UCSD-AML1 (cell line): ENCODE data around the gene NRIP2.

Source experiments
- DNase-seq: peaks from one replicate; lab custom pipeline; 2025; ENCODE audit not compliant: unreplicated experiment; lab: John Stamatoyannopoulos, UW

Gene NRIP2

DNA sequence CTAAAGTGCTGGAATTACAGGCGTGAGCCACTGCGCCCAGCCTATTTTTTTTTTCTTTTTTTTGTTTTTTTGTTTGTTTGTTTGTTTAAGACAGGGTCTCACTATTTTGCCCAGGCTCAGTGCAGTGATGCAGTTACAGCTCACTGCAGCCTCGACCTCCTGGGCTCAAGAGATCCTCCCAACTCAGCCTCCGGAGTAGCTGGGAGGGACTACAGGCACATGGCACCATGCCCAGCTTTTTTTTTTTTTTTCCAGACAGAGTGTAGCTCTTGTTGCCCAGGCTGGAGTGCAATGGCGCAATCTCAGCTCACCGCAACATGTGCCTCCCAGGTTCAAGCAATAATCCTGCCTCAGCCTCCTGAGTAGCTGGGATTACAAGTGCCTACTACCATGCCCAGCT, 28.1 kb downstream of the NRIP2 start:
- no peak for DNase-seq

DNA sequence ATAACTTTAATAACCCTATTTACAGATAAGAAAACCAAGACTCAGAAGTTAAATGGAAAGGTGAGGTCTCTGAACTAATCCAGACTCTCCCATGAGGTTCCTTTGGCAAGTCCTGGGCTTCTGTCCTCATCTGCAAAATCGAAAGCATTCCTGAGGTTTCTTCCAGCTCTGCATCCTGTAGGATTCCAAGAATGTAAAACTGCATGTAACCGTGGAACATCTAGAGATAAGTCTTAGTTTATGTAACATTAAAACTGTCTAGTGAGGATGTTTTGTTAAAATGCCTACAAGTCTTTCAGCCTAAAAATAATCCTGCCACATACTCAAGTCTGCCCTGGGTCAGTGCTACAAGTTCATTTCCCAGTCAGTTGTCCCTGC, 29.7 kb downstream of the NRIP2 start:
- no peak for DNase-seq

DNA sequence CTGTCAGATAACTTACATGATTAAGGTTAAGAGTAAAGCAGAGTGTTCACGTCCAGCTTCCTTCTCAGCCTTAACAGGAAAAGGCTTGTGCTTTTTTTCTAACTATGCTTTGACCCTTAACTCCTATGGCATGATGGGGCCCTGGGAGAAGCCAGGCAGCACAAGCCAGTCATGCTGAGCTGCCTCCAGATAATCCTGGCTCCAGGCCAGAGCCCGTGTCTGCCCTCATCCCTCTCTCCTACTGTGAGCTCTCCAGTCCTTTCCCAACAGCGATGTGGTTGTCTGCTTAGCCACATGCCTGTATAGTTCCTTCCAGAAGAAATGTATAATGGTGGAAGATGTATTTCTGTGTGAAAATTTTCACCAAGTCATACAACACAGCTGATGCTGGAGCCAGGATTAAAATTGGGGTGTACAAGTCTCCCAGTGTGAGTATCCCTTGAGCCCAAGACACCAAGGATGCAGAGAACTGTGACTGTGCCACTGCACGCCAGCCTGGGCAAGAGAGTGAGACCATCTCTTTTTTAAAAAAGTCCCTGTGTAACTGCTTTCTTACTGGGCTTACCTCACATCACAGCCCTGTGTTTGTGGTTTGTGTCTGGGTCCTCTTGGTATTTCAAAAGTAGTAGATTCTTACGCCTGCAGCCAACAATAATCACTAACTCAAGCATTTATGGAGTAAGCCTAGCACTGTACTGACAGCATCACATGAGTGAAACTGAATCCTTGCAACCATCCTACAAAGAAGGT, 30.3 kb downstream of the NRIP2 start:
- DNase-seq = no peak

DNA sequence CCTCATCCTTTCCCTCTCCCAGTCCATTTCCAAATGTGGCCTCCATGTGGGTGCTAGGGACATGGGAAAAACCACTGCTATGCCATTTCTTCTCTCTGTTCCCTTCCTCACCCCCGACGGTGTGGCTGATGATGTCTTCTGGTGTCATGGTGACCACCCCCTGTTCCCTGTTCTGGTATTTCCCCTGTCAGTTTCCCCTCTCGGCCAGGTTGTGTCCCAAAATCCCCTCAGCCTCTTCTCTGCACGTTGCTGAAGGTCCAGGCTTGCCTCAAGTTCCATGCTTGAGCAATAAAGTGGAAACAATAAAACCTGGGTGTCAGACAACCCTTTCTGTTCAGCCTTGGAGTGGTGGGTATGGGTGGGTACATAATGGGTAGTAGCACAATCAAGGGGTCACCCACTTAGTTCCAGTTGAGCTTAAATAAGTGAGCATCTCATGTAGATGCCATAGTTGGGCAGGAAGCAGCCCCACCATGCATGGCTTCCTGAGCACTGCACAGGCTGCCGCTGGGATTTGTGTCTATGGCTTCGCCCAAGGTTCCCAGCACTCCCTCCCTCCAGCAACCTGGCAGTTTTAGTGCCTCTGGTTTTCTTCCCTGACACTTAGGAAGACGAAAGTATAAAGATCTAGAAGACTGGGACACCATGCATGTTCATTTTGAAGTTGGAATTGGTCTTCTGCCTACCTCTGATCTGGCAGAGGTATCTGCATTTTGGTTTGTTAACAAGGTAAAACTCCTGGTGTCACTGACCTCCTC, 31.0 kb downstream of the NRIP2 start:
- DNase-seq = no peak

DNA sequence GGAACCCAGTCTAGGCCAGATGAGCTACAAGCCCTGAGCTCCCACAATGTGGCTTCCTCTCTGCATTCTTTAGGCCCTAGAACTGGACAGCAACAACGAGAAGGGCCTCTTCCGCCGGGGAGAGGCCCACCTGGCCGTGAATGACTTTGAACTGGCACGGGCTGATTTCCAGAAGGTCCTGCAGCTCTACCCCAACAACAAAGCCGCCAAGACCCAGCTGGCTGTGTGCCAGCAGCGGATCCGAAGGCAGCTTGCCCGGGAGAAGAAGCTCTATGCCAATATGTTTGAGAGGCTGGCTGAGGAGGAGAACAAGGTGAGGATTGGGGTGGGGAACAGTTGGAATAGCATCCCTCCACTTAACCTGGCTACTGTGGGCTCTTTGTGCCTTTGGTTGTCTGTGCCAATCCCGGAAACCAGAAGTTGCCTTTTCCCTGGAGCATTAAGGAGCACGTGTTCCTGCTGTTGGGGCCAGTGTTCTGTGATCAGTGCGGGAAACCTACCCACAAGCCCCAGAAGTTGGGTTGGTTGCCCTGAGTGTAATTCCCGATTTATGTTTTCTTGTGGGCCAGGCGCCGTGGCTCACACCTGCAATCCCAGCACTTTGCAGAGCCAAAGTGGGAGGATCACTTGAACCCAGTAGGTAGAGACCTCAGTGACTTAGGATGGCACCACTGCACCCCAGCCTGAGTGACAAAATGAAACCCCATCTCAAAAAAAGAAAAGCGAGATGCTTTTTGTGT, 33.6 kb downstream of the NRIP2 start:
- DNase-seq = no peak

DNA sequence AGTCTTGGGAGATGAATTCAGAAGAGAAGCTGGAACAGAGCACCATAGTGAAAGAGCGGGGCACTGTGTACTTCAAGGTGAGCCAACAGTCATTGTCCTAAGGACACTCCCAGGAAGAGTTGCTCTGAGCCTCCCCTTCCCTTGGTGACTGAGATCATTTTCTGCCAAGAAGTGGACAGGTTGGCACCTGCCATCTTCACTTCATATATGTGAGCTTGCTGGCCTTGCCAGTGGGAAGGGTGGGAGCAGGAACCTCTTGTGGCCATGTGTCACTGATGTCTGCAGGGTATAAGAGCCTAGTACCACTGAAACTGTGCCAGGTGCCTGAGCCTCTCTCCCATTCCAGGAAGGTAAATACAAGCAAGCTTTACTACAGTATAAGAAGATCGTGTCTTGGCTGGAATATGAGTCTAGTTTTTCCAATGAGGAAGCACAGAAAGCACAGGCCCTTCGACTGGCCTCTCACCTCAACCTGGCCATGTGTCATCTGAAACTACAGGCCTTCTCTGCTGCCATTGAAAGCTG, 34.7 kb downstream of the NRIP2 start:
- no peak for DNase-seq

DNA sequence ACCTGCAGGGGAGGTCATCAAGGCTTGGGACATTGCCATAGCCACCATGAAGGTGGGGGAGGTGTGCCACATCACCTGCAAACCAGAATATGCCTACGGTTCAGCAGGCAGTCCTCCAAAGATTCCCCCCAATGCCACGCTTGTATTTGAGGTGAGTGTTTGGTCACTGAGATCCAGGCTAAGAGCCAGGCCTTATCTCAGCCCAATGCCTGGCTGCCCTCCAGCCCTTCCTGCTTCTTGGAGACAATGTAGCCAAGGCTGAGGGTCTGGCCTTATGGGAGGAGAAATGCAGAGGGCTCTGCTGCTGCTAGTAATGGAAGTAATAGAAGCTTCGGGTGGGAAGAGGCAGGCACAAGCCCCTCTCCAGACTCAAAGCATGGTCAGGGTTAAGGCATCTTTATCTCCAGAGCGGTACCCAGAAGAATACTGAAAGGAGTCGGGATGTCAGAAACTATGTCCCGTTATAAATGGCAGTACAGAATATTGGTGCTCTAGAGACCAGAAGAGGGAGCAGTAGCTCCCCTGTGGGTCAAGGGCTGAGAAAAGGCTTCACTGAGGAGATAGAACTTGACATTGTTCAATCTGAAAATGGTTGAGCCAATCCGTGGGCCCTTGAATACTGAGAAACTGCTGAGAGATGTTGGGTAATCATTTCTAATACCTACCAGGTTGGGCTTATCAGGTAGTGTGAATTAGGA, 37.0 kb downstream of the NRIP2 start:
- DNase-seq = no peak

DNA sequence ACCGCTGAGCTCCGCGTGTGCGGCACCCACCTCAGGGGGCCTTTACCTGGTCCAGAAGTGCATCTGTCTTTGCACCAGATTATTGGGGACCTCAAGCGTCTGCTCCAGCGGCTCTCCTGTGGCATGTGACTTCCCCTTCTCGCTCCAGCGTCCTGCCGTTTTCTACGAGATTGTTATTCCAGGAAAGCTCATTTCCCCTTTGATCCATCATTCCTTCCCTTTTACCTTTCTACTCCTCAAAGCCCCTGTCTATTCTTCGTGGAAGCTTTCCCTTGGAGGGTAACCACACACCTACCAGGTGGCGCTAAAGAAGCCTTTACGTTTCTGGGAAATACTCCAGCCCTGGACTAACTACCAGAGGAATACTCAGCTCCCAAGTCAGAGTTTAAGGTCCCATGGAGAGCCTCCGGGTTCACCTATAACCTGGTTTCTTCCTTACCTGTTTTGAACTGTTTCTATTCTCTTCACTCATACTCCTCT, 38.6 kb downstream of the NRIP2 start:
- no peak for DNase-seq

DNA sequence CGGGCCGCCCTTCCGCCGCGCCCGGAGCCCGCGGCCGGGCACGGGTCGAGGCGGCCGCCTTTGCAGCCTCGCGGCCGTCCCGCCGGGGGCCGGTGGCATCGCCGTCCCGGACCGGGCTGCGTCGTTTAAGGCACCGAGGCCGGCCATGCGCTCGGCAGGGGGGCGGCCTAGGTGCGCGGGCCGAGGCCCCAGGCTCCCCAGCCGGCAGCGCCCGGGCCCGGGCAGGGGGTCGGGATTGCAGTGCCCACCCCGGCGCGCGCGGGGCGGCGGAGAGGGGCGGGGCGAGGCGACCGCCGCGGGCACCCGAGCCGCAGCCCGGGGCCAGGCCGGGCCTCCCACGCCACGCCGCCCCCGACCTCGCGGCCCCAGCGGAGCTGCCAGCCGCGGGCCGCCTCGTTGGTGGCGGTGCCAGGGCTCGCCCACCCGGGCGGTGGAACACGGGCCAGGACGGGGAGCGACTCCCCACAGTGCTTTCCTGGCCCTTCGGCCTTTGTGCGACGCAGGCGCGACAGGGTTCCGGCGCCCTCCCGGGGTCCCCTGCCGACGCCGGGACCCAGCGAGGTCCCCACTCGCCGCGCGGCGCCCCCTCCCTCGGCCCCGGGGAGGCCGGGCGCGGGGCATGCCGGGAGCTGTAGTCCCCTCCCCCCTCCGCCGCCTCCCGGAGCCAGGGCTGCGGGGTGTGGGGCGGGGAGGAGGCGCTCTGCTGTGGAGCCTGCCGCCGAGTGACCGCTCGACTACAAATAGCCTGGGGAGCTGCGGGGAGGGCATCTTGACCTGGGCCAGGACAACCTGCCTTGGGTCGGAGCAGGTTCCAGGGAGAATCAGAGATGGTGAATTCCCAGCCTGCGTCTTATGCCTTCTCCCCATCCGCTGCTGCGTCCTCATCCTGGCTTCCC, 39.3 kb downstream of the NRIP2 start:
- DNase-seq = peak; percentile 74

DNA sequence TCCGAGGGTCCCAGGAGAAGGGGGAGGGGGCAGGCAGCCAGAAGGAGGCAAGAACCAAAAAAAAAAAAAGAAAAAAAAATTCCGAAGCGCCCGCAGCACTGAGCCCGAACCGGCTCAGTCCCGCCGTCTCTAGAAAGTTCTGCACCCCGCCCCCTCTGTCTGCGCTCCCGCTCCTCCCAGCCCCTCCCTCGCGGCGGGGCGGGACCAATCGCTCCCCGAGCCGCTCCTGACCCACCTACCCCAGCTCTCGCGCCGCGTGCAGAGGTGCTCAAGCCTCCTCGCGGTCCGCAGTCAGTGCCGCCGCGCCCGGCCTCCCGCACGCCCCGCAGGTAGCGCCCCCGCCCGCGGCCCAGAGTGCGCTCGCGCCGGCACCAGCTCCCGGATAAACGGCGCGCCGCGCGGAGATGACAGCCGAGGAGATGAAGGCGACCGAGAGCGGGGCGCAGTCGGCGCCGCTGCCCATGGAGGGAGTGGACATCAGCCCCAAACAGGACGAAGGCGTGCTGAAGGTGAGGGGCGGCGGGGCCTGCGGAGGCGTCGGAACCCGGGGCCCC, 40.0 kb downstream of the NRIP2 start, which contains the start of gene FKBP4:
FKBP4 (plus strand) TSS at position 235 of the 554 bp plus-strand sequence; CDS start at position 405, 170 bp downstream.
- peak; percentile 86 for DNase-seq

DNA sequence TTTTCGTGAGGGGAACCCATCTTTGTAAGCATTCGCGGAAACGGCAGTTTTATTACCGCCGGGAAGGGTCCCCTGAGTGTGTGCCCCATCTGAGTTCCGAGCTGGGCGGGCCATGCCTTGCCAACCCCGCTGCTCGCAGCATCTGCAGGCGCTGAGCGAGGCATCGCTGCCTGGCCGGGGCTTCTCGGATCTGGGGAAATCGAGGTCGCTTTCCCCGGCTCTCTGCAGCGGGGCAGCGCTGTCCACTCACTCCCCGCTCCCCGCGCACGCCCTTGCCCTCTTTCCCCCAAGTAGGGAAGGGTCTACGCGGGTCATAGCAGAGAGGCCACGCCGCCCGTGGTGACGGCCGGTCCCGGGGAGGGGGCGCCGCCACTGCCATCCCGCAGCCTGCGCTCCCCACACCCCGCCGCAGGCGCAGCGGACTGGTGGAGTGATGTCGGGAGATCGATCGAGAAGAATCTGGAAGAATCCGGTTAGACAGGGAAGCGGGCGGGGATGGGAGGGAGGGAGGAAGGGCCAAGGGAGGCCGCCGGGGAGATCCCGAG, 40.6 kb downstream of the NRIP2 start:
- DNase-seq = no peak

DNA sequence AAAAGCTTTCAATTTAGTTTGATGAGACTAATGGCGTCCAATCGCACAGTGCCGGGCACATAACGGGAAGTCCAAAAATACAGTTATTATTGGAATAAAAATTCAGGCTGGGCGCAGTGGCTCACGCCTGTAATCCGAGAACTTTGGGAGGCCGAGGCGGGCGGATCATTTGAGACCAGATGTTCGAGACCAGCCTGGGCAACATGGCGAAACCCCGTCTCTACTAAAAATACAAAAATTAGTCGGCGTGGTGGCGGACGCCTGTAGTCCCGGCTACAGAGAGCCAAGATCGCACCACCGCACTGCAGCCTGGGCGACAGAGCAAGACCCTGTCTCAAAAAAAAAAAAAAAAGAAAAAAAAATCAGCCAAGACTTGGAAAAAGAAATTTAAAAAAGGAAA, 41.3 kb downstream of the NRIP2 start:
- no peak for DNase-seq

DNA sequence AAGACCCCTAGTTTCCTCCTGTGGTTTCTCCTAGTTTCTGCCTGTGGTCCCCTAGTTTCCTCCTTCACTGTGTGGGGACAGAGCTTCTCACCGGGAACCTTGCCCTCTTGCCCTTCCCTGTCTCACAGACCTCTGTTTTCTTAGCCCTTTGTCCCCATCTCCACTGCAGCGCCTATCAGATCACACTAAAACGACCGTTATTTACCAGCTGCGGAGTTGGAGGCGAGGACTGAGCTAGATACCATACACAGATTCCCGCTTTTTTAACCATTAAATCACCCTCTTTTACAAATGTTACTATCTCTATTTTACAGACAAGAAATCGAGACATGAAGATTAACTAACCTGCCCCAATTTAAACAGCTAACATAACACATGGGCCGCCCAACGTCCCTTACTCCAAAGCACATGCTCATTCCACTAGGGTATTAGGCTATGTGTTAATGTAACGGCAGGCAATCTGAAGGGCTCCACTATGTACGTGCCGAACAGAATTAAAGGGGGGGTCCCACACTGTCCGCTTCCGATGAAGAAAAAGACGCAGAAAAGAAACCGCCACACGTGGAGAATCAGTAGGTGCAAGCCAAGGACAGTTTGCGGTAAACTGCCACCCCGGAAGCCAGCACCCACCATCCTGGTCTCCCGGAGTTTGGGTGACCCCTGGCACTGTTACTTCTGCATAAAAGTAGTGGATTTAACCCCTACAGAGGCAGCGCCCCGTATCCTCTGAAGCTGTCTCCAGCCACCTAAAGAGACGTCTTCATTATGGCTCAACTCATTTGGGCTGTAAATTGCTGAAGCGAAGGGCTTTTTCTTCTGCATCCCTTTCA, 41.9 kb downstream of the NRIP2 start:
- no peak for DNase-seq

DNA sequence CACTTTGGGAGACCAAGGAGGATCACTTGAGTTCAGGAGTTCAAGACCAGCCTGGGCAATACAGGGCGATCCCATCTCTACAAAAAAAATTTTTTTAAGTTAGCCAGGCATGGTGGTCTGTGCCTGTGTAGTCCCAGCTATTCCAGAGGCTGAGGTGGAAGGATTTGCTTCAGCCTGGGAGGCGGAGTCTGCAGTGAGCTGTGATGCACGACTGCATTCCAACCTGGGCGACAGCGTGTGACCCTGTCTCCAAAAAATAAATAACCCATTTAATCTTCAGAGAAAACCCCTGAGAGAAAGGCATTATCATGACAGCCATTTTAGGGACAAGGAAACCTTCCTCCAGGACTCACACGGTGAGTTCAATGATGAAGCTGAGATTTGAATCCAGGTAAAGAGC, 43.7 kb downstream of the NRIP2 start:
- no peak for DNase-seq

DNA sequence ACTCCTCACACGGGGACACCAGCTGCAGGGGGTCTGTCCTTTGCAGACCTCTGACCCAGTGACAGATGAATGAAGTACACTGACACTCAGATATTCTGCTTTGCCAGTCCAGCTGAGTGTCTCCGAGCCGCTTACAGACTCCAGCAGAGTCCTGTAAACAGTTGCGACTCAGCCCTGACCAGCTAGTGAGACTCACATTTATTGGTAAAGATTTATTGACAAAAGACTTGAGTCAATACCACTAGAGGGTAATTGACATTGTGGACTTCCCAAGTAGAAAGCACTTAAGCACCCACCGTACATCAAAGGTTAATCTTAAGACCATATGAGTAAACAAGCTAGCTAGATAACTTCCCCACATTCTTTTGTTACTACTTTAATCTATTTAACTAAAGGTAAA, 49.8 kb downstream of the NRIP2 start:
- DNase-seq = no peak

DNA sequence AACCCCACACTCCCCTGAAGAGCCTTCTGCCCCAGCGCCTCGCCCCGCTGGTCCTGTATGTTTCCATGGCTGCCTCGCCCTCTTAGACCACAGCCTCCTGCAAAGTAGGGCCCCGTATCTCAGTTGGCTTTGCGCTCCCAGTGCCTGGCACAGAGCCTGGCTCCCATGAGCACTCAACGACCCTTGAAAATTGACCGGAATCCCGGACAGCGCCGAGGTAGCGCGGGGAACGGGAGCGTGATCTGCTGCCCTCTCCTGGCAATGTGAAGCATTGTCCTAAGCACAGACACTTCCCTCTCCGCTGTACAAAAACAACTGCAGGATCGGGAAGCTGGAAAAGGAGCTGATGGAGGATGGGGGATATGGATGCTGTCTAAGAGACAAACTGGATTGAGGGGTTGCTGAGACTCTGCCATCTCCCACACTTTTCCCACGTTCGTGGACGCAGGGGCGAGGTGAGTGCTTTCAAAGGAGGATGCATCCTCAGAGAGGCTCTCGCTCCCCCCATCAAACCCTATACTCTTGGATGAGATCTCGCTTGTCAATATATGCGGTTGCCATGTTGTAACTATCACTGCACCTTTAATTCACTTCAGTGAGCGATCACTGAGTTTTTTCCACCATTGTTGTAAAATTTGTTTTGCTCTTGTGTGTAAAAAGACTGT, 50.8 kb downstream of the NRIP2 start:
- peak; percentile 49 for DNase-seq

DNA sequence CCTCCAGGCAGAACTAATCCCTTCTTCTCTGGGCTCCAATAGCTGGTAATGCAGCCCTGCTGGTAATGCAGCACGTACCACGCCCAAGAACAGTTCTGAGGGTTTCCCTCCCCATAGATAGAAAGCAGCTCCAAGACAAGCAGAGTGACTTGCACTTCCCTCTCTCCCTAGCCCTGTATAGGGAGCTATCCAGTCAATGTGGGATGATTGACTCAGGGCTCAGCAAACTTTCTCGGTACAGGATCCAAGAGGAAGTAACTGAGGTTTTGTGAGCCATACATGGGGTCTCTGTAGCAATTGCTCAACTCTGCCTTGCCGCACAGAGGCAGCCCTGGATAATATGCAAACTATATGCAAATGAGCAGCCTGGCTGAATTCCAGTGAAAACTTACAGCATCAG, 55.6 kb downstream of the NRIP2 start:
- no peak for DNase-seq
